Measurements from ENCODE around the gene SAMD4B.
"Not testable (repeated sequence)": the region's sequence is repeated elsewhere in the genome, so short reads cannot be mapped to it uniquely, and the experiment has no call there.

The SAMD4B gene

GRCh38 chr19:39335168-39335548, 7.1 kb upstream of the SAMD4B start:
- no peak for FAIRE-seq

- no peak for FAIRE-seq
These were observed 5.7 kb upstream of the SAMD4B start for GRCh38 chr19:39336483-39336882.

- no peak for FAIRE-seq
These were observed 2.5 kb upstream of the SAMD4B start for GRCh38 chr19:39339674-39340073.

DNA sequence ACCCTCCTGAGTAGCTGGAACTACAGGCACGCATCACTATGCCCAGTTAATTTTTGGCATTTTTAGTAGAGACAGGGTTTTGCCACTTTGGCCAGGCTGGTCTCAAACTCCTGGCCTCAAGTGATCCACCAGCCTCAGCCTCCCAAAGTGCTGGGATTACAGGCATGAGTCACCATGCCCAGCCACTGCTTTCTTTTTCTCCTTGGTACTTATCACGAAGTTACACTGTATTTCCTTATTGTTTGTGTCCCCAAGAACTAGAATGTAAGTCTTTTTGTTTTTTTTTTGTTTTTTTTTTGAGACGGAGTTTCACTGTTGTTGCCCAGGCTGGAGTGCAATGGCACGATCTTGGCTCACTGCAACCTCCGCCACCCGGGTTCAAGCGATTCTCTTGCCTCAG, 2.1 kb upstream of the SAMD4B start:
- not testable (repeated sequence) for FAIRE-seq

DNA sequence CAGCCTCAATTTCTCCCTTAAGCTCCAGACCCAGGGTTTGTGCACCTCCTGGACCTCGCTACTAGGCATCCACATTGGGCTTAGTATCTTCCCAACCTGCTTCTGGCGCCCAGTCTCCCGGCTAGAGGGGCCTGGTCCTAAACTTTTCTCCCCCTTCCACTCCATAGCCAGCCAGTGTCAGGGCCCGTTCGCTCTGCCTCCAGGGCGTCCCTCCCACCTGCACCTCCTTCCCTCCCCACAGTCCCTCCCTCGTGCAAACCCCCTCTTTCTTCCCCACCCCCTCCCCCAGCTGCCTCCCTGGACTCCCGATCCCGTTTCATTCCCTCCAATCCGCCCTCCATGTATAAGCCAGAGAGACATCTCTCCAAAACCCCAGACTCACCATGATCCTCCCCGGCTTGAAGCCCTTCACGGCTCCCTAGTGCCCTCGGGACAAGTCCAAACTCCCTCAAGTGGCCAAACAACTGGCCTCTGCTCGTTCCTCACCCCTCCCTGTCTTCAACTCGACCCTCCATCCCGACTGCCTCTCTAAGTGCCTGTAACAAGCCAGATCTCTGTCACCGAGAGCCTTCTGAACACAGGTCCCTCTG, 997 bp upstream of the SAMD4B start:
- FAIRE-seq = no peak

DNA sequence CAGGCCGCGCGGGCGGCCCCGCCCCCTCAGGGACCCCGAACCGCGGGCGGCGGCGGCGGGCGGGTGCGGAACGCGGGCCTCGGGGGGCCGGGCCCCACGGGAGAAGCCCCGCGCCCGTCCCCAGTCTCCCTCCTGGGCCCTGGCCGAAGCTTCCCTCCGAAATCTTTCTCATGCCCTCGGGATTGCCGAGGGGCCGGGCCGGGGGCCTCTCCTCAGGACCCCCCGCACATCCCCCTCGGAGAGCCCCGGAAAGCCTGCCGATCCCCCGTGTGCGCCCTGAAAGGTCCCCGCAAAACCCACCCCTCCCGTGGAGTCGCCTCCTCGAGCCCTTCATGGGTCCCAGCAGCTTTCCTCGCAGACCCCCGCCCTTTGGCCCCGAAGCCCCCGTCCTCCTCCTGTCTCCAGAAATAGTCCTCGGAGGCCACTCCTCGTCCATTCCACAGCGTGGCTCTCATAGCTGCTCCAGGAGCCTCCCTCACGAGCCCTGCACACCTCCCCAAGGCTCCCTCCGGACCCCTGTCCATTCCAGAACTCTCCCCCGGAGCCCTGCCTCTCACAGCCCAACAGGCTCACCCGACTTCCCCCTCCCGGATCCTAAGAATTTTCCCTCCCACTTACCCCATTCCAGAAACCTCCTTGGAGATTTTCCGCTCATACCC, 555 bp downstream of the SAMD4B start:
- no peak for FAIRE-seq

- no peak for FAIRE-seq
These were observed 3.7 kb downstream of the SAMD4B start for GRCh38 chr19:39345956-39346355.

DNA sequence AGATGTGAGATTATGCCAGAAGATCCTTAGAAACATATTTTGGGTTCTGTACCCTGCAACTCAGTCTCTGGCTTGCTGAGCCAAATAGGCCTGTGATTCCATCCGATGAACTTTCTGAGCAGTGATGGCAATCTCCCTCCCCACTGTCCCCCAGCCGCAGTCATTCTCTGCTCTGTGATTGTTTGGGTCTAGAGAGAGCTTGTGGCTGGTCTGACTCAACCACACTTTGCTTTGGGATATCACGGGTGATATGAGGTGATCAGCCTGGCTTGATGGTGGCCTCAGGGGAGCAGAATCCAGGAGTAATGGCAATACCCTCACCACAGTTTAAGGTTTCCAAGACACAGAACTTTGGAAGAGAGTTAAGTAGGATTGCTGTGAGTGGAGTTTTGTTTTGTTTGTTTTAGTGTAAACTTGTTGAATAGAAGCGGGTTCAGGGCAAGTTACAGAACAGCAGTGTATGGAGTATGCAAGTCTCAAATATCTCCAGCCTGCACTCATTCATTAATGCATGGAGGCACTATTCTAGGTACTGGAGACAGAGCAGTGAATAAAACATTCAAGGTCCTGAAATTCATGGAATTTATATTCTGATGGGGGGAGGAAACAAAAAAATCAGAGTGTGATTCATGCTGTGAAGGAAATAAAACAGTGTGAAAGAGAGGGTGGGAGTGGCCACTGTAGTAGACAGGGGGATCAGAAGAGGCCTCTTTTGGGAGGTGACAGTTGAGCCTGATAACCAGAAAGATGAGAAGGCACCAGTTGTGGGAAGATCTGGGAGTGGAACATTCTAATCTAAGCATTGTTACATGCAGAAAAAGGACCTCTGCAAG, 5.3 kb downstream of the SAMD4B start:
- FAIRE-seq = no peak

DNA sequence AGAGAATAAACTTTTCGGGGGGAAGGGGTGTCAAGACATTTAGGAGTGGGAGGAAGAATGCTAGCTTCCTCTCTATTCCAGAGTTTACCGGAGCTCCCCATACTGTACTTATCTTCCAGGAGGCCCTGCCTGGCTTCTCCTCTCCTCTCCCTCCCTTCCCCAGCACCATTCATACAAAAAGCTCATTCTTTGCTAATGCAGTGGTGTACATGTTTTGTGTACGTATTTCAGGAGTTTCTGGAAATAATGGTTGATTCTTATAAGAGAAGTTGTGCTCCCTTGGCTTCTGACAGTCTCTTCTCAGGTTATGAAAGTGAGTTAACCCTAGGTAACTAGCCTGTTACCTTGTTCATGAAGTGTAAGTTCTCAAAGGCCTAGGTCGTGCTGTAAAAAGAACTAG, 7.1 kb downstream of the SAMD4B start:
- FAIRE-seq = no peak

DNA sequence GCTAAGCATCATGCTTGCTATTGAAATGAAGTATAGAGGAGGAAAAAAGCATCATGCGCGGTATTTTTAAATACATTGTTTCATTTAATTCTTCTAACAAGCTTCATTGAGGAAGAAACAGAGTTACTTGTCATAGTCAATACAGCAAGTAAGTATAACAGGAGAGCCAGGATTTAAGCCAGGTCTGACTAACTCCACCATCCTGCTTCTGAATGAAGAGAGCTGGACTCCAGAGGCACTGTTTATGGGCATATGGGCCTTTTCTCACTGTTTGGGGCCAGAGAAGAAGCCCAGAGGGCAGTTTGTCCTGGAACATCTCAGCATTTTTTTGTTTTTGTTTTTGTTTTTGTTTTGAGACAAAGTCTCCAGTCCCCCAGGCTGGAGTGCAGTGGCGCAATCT, 7.9 kb downstream of the SAMD4B start:
- no peak for FAIRE-seq

- no peak for FAIRE-seq
These were observed 9.4 kb downstream of the SAMD4B start for GRCh38 chr19:39351537-39352064.

DNA sequence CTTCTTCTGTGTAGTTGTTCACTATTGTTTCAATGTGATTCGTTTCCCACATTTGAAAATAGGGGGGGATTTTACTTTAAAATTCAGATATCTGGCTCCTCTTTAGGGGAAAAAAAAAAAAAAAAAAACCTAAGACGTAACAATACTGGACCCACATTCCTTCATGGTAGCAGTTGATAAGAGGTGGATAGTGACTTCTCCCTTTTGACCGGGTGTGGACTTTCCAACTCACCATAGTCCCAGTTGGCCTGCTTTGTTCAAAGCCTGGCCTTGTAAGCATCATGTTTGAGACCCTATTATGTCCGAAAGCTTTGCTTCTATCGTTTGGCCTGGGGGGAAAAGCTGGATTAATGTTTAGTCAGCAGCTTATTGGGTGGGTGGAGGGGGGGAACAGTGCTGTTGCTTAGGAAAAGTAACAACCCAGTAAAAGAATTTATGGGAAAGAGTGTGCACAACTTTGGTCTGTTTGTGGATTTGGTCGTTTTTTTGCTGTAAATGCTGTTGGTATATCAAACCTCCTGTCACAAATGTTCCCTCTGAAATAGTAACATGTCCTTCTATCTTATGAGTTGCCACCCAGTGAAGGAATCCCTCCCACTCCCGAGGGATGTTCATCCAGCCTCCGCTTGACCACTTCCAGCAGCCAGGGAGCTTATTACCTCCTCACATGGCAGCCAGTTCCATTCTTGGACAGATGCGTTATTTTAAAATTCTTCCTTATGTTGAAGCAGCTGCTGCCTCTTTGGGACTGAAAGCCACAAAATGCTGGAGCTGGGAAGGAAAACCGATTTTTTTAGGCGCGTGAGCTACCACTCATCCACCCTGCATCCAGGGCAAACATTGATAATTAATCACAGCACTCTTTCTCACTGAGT, 10.4 kb downstream of the SAMD4B start:
- no peak for FAIRE-seq

- no peak for FAIRE-seq
These were observed 13.0 kb downstream of the SAMD4B start for GRCh38 chr19:39355253-39355652.

DNA sequence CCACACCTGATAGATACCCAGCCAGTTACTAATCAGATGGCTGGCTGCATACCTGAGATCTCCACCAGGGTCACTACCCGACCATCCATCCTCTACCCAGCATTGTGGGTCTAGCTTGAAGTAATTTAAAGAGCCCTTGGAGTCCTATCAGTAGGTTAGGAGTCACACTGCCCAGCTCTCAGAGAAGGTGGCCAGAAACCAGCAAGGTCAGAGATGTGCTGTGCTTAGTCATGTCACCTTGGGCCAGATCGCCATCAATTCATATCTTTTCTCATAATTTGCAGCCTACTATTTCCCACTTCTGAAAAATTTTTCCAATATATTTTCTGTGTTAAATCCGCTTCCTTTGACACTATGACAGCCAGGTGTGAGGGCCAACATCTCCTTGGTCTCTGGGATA, 13.9 kb downstream of the SAMD4B start:
- no peak for FAIRE-seq

- no peak for FAIRE-seq
These were observed 14.4 kb downstream of the SAMD4B start for GRCh38 chr19:39356647-39357046.

DNA sequence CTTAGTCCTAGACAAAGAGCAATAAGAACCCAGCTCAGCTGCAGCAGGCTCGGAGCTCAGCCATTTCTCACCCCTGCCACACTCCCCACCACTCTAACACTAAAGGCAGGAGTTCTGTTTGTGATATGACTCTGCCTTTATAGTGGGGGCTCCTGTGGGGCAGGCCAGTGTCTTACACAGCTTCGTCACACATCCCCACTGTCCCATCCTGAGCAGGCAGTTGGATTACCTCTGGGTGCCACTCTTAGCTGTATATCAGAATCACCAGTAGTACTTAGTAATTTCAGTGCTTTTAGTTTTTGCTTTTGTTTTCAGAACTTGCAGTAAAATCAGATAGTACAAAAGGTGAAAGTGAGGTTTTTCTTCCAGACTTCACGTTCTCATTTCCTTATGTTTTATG, 16.8 kb downstream of the SAMD4B start:
- no peak for FAIRE-seq

DNA sequence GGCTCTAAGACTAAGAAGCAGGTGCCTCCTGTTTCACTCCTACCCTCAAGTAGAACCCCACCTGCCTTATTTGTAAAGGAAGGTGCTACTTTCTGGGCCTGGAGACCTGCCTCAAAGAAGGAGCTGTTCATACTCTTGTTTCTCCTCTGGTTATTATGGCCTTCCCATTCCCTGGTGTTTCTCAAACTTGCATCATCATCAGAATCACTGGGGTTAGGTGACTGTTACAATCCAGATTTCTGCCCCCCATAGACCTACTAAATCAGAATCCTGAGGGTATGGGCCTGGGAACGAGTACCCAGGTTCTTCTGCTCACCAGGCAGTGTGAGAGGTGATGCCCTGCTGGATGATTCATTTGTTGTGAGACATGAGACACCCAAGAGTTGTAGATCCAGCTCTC, 18.4 kb downstream of the SAMD4B start:
- no peak for FAIRE-seq

- no peak for FAIRE-seq
These were observed 20.7 kb downstream of the SAMD4B start for GRCh38 chr19:39362682-39363657.

- FAIRE-seq = no peak
These were observed 21.8 kb downstream of the SAMD4B start for GRCh38 chr19:39363901-39364457.

DNA sequence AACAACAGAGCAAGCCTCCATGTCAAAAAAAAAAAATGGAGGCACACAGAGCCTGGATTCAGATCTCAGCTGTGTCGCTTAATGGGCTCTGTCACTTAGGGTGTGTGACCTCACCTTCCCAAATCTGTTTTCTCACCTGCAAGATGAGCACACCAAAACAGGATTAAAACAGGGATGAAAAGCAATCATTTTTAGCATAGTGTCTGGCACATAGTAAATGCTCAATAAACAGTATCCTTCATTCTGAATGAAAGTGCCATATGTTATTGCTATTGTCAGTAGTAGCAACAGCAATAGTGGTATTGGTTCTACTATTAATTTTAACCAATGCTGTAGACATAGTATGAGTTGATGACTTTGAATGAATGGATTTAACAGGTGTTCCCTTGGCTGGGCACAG, 23.3 kb downstream of the SAMD4B start:
- FAIRE-seq = no peak

DNA sequence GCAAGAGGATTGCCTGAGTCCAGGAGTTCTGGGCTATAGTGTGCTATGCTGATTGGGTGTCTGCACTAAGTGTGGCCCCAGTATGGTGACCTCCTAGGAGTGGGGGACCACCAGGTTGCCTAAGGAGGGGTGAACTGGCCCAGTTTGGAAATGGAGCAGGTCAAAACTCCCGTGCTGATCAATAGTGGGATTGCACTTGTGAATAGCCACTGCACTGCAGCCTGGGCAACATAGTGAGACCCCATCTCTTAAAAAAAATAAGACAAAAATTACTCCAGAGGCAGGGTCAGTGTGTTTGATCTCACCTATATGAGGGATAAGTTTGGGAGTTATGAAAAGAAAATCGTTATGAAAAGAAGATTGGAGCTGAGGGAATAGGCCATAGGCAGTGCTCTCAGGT, 27.0 kb downstream of the SAMD4B start:
- no peak for FAIRE-seq
